Urothelium cell line (cell line): ENCODE measurements around the gene MDN1.

ENCODE experiments used
- DNase-seq: peaks from one replicate; pipeline ENCODE4 v3.0.0; 2011; ENCODE audit warnings: low spot score, mixed read lengths
- FAIRE-seq: peaks from 2 replicates; lab custom pipeline; 2011; peaks lifted over from hg19 to GRCh38; lab: Jason Lieb, UNC

The MDN1 gene

DNA sequence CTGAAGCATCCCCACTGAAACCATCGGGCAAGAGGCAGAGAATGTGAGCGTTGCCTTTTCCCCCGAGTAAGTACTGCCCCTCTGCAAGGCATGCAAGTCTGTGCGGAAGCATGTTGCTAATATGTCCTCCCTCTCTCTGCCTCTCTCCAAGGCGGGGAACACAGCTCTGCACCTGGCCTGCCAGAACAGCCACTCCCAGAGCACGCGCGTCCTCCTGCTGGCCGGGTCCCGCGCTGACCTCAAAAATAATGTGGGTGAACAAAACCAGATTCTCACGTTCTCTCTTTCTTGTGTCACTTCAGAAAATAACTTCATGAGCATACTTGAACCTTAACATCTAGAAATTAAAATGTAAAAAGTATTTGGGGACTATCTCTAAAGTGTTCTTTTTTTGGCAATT is 207.5 kb downstream of the MDN1 start:
- FAIRE-seq (no peak), DNase-seq (no peak)

DNA sequence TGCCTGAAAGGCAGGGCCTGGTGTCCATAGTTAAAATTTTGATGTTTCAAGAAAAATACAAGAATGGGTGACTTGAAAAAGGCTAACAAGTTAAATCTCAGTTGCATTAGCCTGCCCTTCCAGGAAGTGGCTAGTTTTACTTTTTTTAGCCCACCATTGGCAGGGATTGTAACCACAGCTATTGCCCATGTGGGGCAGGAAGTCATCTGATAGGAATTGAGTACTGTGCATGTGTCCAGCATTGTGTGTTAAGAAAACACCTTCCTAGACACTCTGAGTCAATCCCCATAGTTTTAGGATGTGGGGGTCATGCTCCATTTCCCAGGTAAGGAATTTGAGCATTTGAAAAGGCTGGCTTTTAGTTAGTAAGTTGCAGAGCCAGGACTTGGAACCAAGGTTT is 207.9 kb downstream of the MDN1 start:
- DNase-seq (no peak), FAIRE-seq (no peak)

DNA sequence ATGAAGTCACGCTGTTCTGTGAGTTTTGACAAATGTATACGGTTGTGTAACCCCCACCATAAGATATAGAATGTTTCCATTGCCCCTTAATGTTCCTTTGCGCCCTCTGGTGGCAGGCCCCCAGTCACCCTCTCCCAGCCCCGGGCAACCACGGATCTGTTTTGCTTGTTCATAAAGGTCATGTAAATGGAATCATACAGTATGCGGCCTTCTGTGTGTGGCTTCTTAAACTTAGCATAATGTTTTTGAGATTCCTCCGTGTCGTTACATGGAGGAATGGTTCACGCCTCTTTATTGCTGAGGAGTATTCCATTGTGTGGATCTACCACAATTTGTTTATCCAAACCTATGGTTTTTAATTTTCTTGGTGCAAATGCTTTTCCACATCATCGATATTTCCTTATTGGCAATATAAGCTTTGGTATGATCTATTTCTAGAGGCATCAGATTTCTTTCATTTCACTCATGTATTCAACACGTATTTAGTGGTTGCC is 209.4 kb downstream of the MDN1 start:
- DNase-seq (peak; percentile 43), FAIRE-seq (no peak)

DNA sequence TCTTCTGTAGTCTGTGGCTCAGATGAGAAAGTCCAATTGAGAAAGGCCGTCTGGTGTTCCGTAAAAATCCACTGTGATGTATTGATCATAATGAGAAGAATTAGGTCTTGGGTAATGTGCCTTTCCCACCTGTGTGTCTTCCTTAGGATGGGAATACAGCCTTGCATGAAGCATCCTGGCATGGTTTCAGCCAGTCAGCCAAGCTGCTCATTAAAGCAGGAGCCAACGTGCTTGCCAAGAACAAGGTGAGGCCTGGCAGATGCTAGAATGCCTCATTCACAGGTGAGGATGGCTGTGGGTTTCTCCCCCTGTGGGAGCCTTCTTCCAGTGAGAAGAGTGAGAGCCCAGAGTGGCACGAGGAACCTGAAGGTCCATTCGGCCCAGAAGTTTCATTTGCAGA is 213.7 kb downstream of the MDN1 start:
- FAIRE-seq = no peak
- no peak for DNase-seq

DNA sequence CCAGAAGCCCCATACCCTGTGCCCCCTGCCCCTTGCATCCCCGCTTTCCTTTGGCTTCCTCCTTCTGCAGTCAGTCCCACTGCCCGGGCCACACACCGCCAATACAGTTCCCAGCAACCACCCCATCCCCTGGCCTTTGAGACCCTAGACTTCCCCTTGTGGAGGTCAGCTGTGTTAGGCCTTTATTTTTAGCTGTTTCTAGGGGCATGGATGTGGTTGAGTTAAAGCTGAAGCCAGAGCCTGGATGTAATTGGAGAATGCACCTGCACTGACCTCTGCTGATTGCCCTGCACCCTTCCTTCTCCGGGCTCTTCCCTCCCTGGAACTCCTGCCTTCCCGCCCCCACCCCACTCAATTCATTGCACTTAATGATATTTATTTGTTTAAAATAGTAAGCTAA is 214.9 kb downstream of the MDN1 start:
- DNase-seq = no peak
- FAIRE-seq = no peak

DNA sequence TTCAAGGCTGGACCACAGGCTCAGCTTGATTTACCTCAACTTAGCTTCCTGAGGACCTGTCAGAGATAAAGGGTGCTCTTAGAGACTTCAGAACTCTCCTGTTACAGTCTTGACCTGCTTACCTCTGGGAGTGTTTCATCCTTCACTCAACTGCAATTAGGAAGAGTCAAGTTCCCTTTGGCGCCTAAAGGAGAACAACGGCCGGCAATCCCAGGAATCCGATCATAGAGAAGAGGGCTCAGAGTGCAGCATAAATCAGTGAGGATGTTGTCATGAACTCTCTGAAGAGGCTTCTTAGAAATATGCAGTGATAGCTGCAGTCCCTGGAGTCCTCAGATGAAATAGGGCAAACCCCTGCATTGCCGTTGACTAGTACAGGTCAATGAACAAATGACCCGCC is 217.4 kb downstream of the MDN1 start:
- FAIRE-seq (no peak), DNase-seq (no peak)

DNA sequence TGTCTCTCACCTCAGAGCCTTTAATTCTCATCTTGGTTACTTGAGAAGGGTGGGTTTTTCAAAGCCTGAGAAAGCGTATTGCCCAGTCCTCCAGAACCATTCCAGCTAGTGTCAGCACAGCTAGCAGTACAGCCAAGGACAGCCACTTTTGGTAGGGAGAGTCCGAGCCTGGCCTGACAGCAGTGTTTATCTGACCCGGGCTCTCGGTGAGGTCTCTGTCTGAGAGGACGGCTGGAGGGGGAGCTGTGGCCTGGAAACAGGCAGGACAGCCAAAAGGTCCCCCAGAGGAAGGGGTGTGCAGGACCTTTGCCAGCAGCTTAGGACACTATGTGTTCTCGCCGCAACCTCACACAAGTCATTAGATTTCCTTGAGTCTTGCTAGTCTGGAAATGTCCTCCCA is 219.9 kb downstream of the MDN1 start:
- no peak for DNase-seq
- FAIRE-seq = no peak

DNA sequence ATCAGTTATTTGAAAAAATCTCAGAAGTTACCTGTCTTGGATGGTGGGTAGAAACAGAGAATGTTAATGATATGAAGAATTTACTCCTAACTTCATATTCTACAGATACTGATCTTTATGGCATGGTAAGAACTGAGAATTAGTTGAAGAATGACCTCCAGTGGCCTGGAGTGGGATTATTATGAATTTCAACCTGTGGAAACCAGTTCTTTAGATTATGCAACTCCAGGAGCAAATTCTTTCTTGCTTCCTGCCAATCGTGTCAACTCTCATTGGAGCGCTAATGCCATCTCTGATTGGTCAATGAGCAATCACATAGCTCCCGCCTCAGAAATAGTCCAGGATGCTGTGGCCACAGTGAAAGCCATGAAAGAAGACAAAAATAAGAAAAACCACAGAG is 221.6 kb downstream of the MDN1 start:
- peak; percentile 12 for DNase-seq
- no peak for FAIRE-seq

DNA sequence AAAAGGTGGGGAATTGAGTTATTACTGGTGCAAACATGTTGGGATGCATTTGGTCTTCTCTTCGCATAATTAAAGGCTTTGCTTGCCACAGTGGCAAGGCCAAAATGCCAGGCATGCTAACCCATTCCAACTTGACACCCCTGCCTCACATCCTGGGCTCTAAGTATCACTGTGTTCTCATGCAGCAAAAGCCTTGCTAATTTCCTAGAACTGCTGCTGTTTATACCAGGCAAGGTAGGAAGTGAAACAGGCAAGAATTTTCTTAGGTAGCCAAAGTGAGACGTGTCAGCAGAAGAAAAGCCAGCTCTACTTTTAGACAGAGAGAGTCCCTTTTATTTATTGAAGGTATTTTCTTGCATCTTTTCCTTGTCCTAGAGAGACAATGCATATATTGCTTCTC is 222.2 kb downstream of the MDN1 start:
- FAIRE-seq (no peak), DNase-seq (no peak)

DNA sequence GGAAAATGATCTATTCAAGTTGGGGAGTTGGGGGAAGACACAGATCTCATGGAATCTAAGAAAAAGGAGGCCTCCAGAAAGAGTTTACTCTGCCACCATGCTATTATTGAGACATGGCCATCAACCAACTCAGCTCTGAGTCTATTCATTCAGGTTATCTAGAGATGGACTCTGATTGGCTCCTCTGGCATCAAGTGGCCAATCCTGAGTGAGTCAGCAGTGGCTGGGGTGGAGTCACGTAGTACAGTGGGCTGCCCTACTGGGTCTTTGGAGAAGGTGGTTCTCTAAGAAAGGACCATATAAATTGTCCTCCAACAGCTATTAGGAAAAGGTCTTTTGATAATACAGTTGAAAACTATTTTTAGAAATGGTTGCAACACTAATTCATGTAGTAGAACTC is 223.1 kb downstream of the MDN1 start:
- no peak for DNase-seq
- no peak for FAIRE-seq

DNA sequence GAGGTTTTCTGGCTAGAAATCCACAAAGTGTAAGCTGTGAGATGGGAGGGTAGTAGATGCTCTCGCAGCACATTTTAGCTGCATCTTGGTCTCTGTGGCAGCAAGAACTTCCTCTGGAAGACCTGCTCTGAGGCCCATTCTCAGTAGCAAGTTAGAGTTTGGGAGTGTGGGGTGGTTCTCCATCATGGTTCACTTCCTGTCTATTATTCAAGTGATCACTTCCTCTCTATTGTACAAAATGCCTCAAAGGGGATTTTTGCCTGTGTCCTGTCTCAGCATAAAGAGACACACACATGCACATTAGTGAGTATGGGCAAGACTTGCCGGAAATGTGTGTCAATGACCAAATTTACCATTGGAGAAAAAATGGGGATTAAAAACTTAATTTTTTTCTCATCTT is 223.5 kb downstream of the MDN1 start:
- no peak for DNase-seq
- FAIRE-seq = no peak
